Uterus (tissue), 2 donors: ENCODE measurements around the gene STMND1.

Experiments
- POLR2A ChIP-seq, 2 donors: fragments of 450-650 bp; IDR thresholded peaks; one replicate each; pipeline ENCODE4 v1.6.1; 2016; ENCODE audit warnings: antibody characterized with exemption in 2 of 2, mild to moderate bottlenecking in 1 of 2, moderate library complexity in 1 of 2
- TF ChIP-seq, protein P1 (sequence below), 4 experiments: fragments of 200-600 bp in 2 of 4; fragments of 450-650 bp in 2 of 4; sonication (generic) in 2 of 4; IDR thresholded peaks; one replicate each; pipeline ENCODE4 v1.5.1; 2016 to 2019; ENCODE audit warnings: antibody characterized with exemption in 4 of 4, mild to moderate bottlenecking in 2 of 4, moderate library complexity in 1 of 4

DNA sequence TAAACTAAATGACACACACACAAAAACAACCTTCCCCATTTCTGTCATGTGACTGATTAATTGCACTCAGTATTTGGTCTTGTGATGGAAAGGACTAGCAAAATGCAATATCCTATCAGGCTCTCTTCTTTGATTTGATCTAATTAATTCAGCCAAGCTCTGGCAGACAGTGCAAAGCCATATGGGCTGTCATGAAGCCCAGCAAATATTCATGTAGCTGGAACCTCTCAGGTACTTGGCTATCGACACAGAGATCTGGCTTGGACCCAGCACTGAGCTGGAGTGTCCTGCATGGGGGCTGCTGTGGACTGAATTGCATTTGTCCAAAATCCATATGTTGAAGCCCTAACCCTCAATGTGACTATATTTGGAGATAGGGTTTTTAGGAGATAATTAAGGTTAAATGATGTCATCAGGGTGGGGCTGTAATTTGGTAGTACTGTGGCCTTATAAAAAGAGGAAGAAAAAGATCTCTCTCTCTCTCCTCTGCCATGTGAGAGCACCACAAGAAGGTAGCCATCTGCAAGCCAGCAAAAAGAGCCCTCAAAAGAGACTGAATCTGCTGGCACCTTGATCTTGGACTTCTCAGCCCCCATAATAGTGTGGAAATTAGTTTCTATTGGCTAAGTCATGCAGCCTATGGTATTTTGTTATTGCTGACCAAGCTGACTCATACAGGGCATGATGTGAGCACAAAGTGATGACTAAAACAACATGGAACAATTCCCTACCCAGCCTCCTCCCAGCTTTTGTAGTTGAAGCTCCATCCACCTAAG lies 77.1 kb downstream of the STMND1 start:
- TF ChIP-seq, protein P1, sequence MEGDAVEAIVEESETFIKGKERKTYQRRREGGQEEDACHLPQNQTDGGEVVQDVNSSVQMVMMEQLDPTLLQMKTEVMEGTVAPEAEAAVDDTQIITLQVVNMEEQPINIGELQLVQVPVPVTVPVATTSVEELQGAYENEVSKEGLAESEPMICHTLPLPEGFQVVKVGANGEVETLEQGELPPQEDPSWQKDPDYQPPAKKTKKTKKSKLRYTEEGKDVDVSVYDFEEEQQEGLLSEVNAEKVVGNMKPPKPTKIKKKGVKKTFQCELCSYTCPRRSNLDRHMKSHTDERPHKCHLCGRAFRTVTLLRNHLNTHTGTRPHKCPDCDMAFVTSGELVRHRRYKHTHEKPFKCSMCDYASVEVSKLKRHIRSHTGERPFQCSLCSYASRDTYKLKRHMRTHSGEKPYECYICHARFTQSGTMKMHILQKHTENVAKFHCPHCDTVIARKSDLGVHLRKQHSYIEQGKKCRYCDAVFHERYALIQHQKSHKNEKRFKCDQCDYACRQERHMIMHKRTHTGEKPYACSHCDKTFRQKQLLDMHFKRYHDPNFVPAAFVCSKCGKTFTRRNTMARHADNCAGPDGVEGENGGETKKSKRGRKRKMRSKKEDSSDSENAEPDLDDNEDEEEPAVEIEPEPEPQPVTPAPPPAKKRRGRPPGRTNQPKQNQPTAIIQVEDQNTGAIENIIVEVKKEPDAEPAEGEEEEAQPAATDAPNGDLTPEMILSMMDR (IDR thresholded peaks at IDR 0.05), result no peak
- TF ChIP-seq POLR2A (IDR thresholded peaks at IDR 0.05), result no peak
